Stimulated activated CD8-positive, alpha-beta memory T cell treated with anti-CD3 and anti-CD28 coated beads, Interleukin-4, amount 100 ng/mL, for 4 hours (primary cell): ENCODE data around the gene MPIG6B.

Experiments
- DNase-seq, 2 donors: peaks; one replicate each; pipeline ENCODE4 v3.0.0-alpha.2; 2020; ENCODE audit warnings: low read depth in 2 of 2, low spot score in 1 of 2

The MPIG6B gene

DNA sequence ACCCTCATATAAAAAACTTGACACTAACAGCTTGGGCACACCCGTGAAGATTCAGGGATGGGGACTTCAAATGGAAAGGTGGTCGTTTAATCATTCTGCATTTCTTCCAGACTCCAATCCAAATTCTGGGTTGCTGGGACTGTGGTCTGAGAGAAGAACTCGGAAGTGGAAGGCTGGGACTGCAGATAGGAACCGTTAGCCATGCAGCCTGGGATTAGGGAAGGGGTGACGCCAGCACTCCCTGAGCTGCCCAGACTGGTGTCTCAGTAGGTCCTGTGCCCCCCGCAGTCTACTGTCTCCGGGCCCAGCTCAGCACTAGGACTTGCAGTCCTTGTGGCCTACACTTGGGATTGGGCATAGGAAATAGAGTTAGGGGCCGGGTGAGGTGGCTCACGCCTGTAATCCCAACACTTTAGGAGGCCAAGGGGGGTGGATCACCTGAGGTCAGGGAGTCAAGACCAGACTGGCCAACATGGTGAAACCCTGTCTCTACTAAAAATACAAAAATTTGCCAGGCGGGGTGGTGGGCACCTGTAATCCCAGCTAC, 13.7 kb downstream of the MPIG6B start:
- no peak for DNase-seq

DNA sequence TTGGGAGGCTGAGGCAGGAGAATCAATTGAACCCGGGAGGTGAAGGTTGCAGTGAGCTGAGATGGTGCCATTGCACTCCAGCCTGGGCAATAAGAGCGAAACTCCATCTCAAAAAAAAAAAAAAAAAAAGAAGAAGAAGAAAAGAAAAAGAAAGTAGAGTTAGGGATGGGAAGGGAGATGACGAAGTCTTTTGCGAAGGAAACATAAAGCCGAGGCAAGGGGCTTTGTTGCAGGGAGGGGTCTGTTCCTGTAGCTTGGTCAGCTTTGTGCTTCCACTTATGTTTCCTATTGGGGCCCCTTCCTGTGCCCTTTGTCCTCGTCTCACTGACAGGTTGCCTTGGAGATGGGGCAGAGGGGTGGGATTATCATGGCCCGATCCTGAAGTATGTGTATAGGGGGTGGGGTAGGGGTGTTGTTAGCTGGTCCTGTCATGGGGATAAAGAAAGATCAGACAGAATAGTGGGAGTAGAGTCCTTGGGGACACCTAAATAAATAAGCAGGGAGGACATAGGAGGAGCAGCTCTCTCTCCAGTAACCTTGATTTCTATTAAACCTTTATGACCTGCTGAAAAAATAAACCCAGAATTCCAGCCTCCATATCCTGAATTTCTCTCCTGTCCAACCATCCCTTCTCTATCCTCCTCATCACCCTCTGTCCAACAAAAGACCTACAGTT, 14.3 kb downstream of the MPIG6B start:
- no peak for DNase-seq

DNA sequence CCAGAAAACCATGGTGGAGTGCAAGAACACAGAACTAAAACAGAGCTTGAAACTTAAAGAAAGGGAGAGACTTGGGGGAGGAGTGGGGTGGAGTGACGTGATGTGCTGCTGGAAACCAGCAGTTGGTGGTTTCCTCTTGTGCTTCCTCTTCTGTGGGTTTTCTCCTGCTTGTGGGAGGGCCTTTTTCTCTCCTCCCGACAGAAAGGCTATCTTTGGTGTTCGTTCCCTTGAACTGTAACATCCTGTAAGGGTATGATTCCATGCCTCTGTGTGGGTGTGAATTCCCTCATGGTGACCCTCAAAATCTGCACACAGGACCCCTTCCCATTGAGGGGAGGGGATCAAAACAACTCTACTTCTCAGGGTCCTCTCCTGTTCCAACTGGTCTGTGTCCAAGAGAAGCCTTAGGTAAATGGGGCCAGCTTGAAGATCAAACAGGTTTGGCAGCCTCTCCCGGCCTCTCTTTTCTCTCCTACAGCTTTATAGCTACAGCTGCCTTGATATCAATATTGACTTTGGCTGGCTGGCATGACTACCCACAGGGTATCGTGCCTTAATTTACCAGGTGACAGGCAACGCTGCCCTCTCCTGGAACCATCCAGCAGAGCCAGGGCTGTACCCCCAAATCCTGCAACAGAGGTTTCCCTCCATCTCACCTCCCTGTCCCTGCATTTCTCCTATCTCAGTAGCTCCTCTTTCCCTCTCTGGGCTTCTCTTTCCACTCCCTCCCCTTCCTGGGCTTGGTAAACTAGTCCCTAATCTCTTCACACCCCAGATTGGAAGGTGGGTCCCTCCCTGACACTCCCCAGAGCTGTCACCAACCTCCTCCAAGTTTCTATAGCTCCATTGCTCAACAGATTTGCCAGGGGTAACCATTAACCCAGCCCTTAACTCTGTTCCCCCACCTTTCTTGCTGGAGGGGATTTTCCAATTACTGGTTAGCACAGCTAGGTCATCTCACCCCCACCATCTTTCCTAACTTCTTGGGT, 15.1 kb downstream of the MPIG6B start:
- DNase-seq = peak; percentile 24 to 46

DNA sequence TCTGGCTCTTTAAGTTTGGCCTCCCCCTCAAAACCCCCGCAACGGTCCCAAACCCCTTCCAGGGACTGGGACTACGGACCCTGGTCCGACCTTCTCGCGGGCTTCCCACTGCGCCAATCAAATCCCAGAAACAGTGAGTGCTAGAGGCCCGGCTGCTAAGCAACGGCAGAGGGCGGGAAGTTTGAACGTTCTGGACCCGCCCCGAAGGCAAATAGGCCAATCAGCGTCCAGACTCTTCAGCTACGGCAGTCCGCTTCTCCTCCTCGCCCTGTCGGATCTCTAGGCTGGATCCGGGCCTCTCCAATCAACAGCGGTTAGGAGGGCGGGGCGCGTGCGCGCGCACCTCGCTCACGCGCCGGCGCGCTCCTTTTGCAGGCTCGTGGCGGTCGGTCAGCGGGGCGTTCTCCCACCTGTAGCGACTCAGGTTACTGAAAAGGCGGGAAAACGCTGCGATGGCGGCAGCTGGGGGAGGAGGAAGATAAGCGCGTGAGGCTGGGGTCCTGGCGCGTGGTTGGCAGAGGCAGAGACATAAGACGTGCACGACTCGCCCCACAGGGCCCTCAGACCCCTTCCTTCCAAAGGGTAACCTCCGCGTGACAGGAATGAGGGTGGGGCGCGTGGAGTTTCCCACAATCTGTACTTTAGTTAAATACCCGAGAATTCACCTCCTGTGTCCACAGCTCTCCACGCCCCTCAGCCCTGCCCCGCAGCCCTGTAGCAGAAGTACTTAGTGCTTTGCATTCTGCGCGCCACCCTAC, 16.6 kb downstream of the MPIG6B start, which contains the start of gene MSH5:
Gene MSH5 (plus strand): TSS at position 367 of the 758 bp plus-strand sequence. CDS start 462 bp downstream, outside the sequence.
- DNase-seq = peak; percentile 89 to 91

DNA sequence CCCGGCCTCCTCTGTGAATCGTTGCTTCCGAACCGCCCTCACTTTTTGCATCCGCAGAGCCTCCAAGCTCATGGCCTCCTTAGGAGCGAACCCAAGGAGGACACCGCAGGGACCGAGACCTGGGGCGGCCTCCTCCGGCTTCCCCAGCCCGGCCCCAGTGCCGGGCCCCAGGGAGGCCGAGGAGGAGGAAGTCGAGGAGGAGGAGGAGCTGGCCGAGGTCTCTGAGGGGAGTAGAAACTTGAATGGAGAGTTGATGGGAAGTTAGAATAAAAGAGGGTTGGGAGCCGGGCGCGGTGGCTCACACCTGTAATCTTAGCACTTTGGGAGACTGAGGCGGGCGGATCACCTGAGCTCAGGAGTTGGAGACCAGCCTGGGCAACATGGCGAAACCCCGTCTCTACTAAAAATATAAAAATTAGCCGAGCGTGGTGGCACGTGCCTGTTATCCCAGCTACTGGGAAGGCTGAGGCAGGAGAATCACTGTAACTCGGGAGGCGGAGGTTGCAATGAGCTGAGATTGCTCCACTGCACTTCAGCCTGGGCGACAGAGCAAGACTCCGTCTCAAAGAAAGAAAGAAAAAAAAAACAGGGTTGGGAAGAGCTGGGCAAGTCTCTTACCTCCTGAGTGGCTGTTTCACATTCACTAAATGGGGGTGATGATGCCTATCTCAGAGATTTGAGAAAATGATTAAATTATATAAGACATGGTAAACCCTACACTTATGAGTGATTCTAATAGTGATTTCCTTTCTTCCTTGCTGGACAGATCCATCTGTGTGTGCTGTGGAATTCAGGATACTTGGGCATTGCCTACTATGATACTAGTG, 17.4 kb downstream of the MPIG6B start:
- no peak for DNase-seq

DNA sequence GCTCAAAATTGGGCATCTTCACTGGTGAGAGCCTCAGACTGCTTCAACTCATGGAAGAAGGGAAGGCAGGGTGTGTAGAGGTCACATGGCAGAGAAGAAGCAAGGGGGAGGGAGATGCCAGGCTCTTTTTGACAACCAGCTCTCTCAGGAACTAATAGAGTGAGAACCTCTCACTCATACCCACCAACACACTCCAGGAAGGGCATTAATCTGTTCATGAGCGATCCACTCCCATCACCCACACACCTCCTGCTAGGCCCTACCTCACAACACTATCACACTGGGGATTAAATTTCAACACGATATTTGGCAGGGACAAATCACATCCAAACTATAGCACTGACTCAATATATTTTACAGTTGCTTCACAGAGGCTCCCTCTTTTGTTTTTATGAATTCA, 18.6 kb downstream of the MPIG6B start:
- no peak for DNase-seq

DNA sequence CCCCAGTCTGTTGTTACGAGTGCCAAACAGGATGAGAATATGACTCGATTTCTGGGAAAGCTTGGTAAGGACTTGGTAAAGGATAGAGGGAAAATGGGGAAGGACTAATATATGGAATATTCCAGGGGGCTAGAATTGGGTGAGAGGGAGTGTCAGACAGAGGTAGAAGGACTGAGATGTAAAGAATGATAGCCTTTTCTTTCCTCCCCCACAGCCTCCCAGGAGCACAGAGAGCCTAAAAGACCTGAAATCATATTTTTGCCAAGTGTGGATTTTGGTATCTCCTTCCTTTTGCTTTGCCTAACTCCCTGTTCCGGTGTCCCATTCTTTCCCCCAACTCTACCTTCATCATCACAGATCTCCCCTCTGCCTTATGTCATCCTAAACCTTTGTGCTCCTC, 19.7 kb downstream of the MPIG6B start:
- DNase-seq = no peak

DNA sequence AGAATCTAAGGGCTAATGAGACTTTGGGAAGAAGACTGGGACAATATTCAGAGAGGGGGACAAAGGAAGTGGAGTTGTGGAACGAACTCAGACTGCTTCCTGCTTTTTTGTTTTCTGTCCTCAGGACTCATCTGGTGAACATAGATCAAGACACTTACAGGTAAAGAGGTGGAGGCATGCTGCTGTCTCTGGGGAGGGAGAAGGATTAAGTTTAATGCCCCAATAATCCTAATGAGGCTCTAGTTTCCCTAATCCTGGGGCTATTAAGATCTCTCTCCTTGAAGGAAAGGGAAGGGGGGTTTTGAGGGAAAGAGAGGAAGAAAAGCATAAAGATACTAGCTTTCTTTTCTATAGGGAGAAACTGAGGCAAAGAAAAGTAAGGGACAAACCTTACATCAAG, 21.2 kb downstream of the MPIG6B start:
- no peak for DNase-seq

DNA sequence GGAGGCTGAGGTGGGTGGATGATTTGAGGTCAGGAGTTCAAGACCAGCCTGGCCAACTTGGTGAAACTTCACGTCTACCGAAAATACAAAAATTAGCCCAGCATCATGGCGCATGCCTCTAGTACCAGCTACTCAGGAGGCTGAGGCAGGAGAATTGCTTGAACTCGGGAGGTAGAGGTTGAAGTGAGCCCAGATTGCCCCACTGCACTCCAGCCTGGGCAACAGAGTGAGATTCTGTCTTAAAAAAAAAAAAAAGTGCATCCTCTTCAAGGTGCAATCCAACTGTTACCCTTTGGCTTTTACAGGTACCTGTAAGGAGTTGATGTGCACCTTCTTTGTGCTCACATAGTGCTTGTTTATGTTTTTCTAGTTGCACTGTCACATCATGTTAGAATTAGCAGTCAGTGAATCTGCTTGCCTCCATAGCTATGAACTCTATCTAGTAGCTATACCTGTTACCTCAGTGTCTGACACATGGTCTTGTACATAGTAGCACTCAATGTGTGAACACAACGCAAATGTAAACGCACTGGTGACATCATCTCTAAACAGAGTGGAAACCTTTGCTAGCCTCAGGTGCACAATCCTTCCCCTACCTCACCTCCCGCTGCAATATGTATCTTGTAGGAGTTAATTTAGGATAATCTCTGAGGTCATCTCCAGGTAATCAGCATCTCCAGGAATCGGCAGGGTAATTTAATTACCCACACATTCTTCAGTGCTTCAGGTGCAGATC, 26.3 kb downstream of the MPIG6B start:
- DNase-seq = no peak

DNA sequence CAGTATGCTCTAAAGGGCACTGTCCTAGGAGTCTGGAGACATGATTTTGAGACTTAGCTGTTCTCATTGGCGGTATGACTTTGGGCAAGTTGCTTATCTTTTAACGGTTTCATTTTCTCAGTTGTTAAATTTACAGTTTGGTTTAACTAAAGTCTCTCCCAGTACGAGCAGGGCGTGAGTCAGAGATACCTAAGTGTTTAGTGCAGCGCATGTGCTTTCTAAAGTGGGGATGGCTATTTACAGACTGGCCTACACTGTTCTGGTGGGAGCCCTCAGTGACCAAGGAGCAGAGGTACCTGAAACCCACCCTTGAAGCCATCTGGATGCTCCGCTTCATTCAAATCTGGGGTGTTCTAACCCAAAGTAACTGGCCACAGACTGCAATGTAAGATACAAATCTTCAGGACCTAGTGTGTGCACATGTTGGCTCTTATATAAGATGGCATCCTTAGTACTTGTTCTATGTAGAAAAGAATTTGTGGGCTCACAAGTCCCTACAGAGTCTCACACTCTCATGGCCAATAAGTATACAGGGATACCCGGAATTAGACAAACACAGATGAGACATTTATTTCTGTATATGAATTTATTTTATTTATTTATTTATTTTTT, 27.3 kb downstream of the MPIG6B start:
- no peak for DNase-seq

DNA sequence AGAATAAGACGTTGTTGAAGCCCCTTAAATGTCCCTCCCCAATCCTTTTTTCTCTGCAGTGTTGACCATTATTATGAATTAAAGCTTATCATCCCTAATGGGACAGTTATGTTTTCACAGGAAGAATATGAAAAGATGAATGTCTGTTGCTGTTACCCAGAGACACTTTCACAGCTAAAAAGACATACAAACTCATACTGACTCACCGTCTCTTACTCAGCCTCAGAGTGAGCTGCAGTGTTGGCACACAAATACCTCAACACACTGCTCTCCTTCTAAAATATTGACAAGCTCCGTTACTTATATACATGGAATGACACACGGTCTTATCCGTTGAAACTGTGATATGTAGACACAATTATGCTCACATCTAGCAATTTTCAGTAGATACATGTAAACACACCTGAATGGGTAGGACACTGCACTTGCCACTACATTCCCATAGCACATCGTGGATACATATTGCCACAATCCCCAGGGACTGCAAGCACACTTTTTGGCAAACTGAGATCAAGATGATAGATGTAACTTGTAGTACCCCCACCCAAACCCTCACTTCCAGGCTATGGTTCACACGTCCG, 29.7 kb downstream of the MPIG6B start:
- no peak for DNase-seq

DNA sequence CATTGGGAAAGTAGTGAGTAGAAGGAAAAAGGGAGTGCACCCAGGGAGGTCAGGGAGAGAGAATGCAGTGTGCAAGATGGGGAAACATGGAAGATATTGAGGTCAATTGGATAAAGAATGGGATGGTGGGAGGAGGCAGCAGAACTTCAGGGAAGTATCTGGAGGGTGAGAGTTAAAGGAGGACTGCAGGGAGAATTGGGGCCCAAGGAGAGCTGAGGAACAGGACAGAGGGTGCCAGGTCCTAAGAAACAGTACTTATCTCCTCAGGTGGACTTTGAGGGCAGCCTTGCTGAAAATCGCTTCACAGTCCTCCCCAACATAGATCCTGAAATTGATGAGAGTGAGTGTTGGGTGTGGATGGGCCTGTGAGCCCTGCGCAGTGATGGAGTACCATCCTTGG, 35.1 kb downstream of the MPIG6B start:
- DNase-seq = no peak

DNA sequence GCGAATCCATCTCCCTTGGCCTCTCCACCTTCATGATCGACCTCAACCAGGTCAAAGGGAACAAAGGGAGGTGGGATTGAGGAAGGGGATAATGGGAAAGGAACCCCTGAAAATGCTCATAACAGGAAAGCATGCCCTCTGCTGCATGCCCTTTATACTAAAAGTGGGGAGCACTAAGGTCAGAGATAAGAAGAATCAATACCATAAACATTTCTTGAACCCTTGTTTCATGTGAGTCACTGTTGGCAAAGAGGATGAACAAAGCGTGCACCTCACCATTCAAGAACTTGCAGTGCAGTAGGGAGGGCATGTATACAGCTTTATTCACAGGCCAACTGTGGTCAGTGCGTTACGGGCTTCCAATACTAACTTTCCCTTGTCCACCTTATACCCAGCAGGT, 37.6 kb downstream of the MPIG6B start:
- no peak for DNase-seq

DNA sequence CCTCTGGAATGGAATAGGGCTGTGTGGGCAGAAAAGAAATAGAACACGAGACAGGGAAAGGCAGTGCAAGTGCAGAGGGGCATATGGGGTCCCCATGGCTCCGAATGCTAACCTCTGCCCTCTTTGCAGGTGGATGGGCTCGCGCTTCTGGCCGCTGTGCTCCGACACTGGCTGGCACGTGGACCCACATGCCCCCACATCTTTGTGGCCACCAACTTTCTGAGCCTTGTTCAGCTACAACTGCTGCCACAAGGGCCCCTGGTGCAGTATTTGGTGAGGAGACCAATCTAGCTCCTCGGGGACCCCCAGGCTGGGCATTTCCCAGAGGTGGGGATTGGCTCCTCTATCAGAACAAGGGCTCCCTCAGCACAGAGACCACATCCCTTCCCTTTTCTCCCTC, 38.2 kb downstream of the MPIG6B start:
- no peak for DNase-seq

DNA sequence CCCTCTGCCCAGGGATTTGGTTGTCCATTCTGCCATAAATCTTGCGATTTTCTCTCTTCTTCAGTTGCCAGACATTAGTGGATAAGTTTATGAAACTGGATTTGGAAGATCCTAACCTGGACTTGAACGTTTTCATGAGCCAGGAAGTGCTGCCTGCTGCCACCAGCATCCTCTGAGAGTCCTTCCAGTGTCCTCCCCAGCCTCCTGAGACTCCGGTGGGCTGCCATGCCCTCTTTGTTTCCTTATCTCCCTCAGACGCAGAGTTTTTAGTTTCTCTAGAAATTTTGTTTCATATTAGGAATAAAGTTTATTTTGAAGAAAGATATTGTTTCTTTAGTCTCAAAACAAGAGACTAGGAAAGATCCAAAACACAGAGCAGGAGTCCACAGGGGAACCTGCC, 39.2 kb downstream of the MPIG6B start, which contains the start of gene SAPCD1:
Gene SAPCD1 (plus strand): TSS at position 301 of the 400 bp plus-strand sequence. CDS start 399 bp downstream, outside the sequence.
- DNase-seq = no peak

DNA sequence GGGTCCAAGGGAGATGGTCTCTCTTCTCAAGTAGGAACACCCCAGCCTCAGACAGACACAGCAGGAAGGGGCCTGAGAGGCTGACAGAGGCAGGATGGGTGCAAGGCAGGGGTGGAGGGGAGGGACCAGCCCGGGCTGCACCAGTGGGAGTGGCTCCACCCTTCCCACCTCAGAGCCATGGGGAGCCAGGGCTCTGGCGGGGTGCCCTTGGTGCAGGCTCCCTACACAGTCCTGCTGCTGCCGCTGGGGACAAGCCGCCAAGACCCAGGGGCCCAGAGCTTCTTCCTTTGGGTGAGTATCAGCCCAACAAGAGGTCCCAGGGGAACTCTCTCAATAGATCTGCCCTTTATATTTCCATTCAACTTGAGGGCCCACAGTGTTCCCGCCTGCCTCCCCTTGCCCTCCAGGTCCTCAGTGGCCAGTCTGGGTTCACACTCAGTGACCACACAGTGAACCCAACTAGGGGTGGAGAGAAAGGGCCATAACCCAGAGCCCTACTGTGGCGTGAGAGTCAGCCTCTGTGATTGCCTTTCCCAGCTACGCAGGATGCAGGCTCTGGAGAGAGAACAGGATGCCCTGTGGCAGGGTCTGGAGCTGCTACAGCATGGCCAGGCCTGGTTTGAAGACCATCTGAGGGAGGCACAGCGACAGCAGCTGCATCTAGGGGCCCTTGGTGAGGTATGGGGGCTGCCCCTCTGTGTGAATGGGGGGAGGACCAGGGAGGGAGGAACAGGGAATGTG, 39.9 kb downstream of the MPIG6B start:
- DNase-seq = no peak

DNA sequence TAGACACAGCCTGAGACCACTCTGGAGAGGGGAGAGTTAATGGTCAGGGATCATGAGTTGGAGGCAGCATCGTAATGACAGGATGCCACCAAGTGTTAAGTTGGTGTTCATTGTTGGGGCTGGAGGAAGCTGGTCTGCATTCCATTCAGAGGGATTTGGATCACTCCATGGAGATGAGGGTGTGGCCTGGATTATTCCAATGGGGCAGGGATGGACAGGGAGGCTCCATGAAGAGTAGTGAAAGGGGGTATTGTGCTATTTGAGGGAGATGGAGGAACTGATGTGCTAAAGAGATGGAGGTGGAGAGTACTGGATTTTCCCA, 40.4 kb downstream of the MPIG6B start:
- DNase-seq = no peak

DNA sequence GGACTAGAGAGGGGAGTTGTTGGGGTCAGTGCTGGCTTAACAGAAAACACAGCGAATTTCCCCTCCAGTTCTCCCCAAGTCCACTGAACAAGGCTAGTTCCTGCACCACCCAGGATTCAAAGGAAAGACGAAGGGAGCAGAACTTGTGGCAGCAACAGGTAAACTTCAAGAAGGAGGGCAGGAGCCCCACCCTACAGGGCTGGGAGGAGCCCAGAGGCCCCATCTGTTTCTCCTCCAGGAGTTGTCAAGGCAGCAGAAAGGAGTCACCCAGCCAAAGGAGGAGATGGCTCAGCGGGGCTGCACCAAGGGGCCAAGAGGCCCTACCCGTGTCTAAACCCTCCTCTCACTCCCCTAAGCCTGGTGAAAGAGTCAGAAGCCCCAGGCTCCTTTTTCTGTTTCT, 41.0 kb downstream of the MPIG6B start:
- no peak for DNase-seq
